MM.1S (cell line): ENCODE measurements around the gene CDA.

Source experiments
- DNase-seq: peaks from one replicate; pipeline ENCODE4 v3.0.0-alpha.2; 2015
- H2AFZ ChIP-seq: fragments of 300-600 bp; sonication (generic); 2 replicates; pipeline ENCODE4 v1.6.0; 2016; ENCODE audit warnings: antibody characterized with exemption, low read length
- H3F3A ChIP-seq: fragments of 300-600 bp; sonication (generic); 2 replicates; pipeline ENCODE4 v1.6.1; 2016; ENCODE audit warnings: mild to moderate bottlenecking, antibody characterized with exemption, low read length, moderate library complexity, mixed read lengths; ENCODE audit not compliant: insufficient read depth
- H3K27ac ChIP-seq: fragments of 300-600 bp; sonication (generic); 2 replicates; pipeline ENCODE4 v1.5.1; 2016; ENCODE audit warnings: mild to moderate bottlenecking, low read length
- H3K27me3 ChIP-seq: fragments of 300-600 bp; sonication (generic); replicated peaks from 2 replicates; pipeline ENCODE4 v1.6.0; 2016; ENCODE audit warnings: low read length; ENCODE audit not compliant: insufficient read depth
- H3K36me3 ChIP-seq: fragments of 300-600 bp; sonication (generic); replicated peaks from 2 replicates; pipeline ENCODE4 v1.6.1; 2016; ENCODE audit warnings: mild to moderate bottlenecking, low read length, mixed read lengths; ENCODE audit not compliant: insufficient read depth
- H3K4me1 ChIP-seq: fragments of 300-600 bp; sonication (generic); 2 replicates; pipeline ENCODE4 v1.6.1; 2016; ENCODE audit warnings: low read length, mixed read lengths
- H3K4me2 ChIP-seq: fragments of 300-600 bp; sonication (generic); 2 replicates; pipeline ENCODE4 v1.6.0; 2016; ENCODE audit warnings: low read depth, low read length
- H3K4me3 ChIP-seq: fragments of 300-600 bp; sonication (generic); 2 replicates; pipeline ENCODE4 v1.5.1; 2016; ENCODE audit warnings: low read length, mixed read lengths
- H3K79me2 ChIP-seq: fragments of 300-600 bp; sonication (generic); 2 replicates; pipeline ENCODE4 v1.6.1; 2016; ENCODE audit warnings: mixed run types, low read length, mixed read lengths
- H3K9ac ChIP-seq: fragments of 300-600 bp; sonication (generic); 2 replicates; pipeline ENCODE4 v1.6.1; 2016; ENCODE audit warnings: low read length, mixed read lengths
- H3K9me2 ChIP-seq: fragments of 300-600 bp; sonication (generic); replicated peaks from 2 replicates; pipeline ENCODE4 v1.6.1; 2016; ENCODE audit warnings: mild to moderate bottlenecking, low read length, mixed read lengths; ENCODE audit not compliant: insufficient read depth
- H3K9me3 ChIP-seq: fragments of 300-600 bp; sonication (generic); replicated peaks from 2 replicates; pipeline ENCODE4 v1.6.1; 2016; ENCODE audit warnings: mild to moderate bottlenecking, low read length, mixed read lengths; ENCODE audit not compliant: insufficient read depth
- H4K20me1 ChIP-seq: fragments of 300-600 bp; sonication (generic); 2 replicates; pipeline ENCODE4 v1.6.1; 2016; ENCODE audit warnings: mild to moderate bottlenecking, low read length, moderate library complexity, mixed read lengths; ENCODE audit not compliant: insufficient read depth
- CTCF ChIP-seq: fragments of 300-600 bp; sonication (generic); IDR thresholded peaks from 2 replicates; pipeline ENCODE4 v1.5.1; 2016; ENCODE audit warnings: antibody characterized with exemption, low read length, mixed read lengths
- EZH2 ChIP-seq: fragments of 300-600 bp; sonication (generic); optimal IDR thresholded peaks from 2 replicates; pipeline ENCODE3; 2017; ENCODE audit warnings: low read depth, mild to moderate bottlenecking, antibody characterized with exemption, low read length, mixed read lengths
- EZH2phosphoT487 ChIP-seq: fragments of 300-600 bp; sonication (generic); IDR thresholded peaks from 2 replicates; pipeline ENCODE4 v1.6.1; 2018; ENCODE audit warnings: antibody characterized with exemption, low read length

Gene CDA

GRCh38 chr1:20584890-20585289 lies 4.0 kb upstream of the CDA start:
- no peaks in the 10 kb centered on the region for H3K9me2 ChIP-seq
- no peak overlapping the region for H3K4me3 ChIP-seq
- H3K27ac ChIP-seq = no peak overlapping the region
- H3K9ac ChIP-seq = no peak overlapping the region
- no peaks in the 10 kb centered on the region for H3K79me2 ChIP-seq
- H3K27me3 ChIP-seq = peaks cover 66% of the 10 kb centered on the region
- no peak overlapping the region for H2AFZ ChIP-seq
- no peak for TF ChIP-seq EZH2
- TF ChIP-seq EZH2phosphoT487 = no peak
- no peak for TF ChIP-seq CTCF
- 0 out of 2 replicates have a peak, but pooled peaks cover 9% of the 10 kb centered on the region for H3K4me1 ChIP-seq
- no peaks in the 10 kb centered on the region for H3F3A ChIP-seq
- H4K20me1 ChIP-seq = no peaks in the 10 kb centered on the region
- no peaks in the 10 kb centered on the region for H3K9me3 ChIP-seq
- no peaks in the 10 kb centered on the region for H3K36me3 ChIP-seq
- no peak overlapping the region for H3K4me2 ChIP-seq
- DNase-seq = no peak

GRCh38 chr1:20586953-20587660 lies 1.8 kb upstream of the CDA start:
- Histone ChIP-seq H3K36me3 (no peaks in the 10 kb centered on the region), H4K20me1 (no peaks in the 10 kb centered on the region), H3K79me2 (no peaks in the 10 kb centered on the region), H3K9me2 (no peaks in the 10 kb centered on the region), H3K9me3 (no peaks in the 10 kb centered on the region), H3K4me2 (no peak overlapping the region), H3K4me3 (no peak overlapping the region), H3K27ac (no peak overlapping the region), H3K9ac (no peak overlapping the region), H2AFZ (no peak overlapping the region), H3F3A (no peaks in the 10 kb centered on the region), H3K4me1 (0 out of 2 replicates have a peak, but pooled peaks cover 9% of the 10 kb centered on the region), H3K27me3 (peaks cover 69% of the 10 kb centered on the region)
- no peak for DNase-seq
- no peak for TF ChIP-seq EZH2phosphoT487
- TF ChIP-seq CTCF = no peak
- TF ChIP-seq EZH2 = no peak

GRCh38 chr1:20587661-20588053 lies 1.2 kb upstream of the CDA start:
- H3K4me2 ChIP-seq = no peak overlapping the region
- H3K9me3 ChIP-seq = no peaks in the 10 kb centered on the region
- TF ChIP-seq CTCF (no peak), EZH2phosphoT487 (no peak), EZH2 (no peak)
- no peak overlapping the region for H2AFZ ChIP-seq
- no peak overlapping the region for H3K4me3 ChIP-seq
- no peaks in the 10 kb centered on the region for H3K9me2 ChIP-seq
- no peak overlapping the region for H3K9ac ChIP-seq
- no peak overlapping the region for H3K27ac ChIP-seq
- no peaks in the 10 kb centered on the region for H4K20me1 ChIP-seq
- 0 out of 2 replicates have a peak, but pooled peaks cover 9% of the 10 kb centered on the region for H3K4me1 ChIP-seq
- no peaks in the 10 kb centered on the region for H3K36me3 ChIP-seq
- no peaks in the 10 kb centered on the region for H3F3A ChIP-seq
- H3K79me2 ChIP-seq = no peaks in the 10 kb centered on the region
- H3K27me3 ChIP-seq = peaks cover 65% of the 10 kb centered on the region
- DNase-seq = no peak
